ENCODE data around the gene EVL. TPM values are rescaled to one million over a fixed set of nuclear protein-coding genes. Genes with fewer than 3 reads are reported as not detected.
"Not testable (repeated sequence)": the region's sequence is repeated elsewhere in the genome, so short reads cannot be mapped to it uniquely, and the experiment has no call there.

EVL gene
- total RNA-seq, 2 experiments from 2014 or later, result 174 to 180 TPM

DNA sequence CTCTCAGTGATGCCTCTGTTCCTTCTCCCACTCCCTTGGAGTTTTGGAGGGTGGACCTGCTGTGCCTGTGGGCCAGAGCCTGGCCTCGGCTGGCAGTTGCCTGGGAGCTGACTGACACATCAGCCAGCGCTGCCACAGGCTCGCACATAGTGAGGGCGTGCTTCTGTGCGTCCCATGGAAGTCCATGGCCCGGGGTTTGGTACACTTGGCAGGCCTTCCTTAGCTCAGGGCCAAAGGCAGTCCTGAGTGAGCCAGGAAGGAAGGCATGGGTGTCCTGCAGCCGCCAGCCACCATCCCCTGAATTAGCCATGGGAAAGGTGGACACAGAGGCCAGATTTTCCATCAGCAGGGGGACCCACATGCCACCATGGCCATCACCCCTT, 95.3 kb downstream of the EVL start:
- peaks cover 25% of the 10 kb centered on the region for H3K27me3 Mint-ChIP-seq
- H3K9me3 Mint-ChIP-seq, result no peaks in the 10 kb centered on the region
- intact Hi-C loops (cut with micrococcal nuclease), result no loop called here
- H3K36me3 Mint-ChIP-seq, result no peaks in the 10 kb centered on the region
- no peak for DNase-seq
- H3K4me1 Mint-ChIP-seq (ENCODE audit: low read depth), result peaks cover 5% of the 10 kb centered on the region
- H3K27ac Mint-ChIP-seq, result no peak overlapping the region
- POLR2A ChIA-PET, result no interaction called here
- peak overlapping the region; percentile 35 for H3K4me3 Mint-ChIP-seq
- CTCF ChIA-PET, result interaction anchor here (1.4 kb wide), 1 partner anchor 32 kb away, joined by 6 read pairs; no protein-coding TSS in a partner anchor

GRCh38 chr14:100165376-100165775, 100.2 kb downstream of the EVL start:
- H3K36me3 Mint-ChIP-seq, result no peaks in the 10 kb centered on the region
- no peak overlapping the region for H3K27ac Mint-ChIP-seq
- peaks cover 5% of the 10 kb centered on the region for H3K4me1 Mint-ChIP-seq (ENCODE audit: low read depth)
- intact Hi-C loops (cut with micrococcal nuclease), result no loop called here
- no peak for DNase-seq
- CTCF ChIA-PET, result no interaction called here
- POLR2A ChIA-PET, result no interaction called here
- no peak overlapping the region for H3K4me3 Mint-ChIP-seq
- H3K27me3 Mint-ChIP-seq, result peaks cover 10% of the 10 kb centered on the region
- H3K9me3 Mint-ChIP-seq, result no peaks in the 10 kb centered on the region

DNA sequence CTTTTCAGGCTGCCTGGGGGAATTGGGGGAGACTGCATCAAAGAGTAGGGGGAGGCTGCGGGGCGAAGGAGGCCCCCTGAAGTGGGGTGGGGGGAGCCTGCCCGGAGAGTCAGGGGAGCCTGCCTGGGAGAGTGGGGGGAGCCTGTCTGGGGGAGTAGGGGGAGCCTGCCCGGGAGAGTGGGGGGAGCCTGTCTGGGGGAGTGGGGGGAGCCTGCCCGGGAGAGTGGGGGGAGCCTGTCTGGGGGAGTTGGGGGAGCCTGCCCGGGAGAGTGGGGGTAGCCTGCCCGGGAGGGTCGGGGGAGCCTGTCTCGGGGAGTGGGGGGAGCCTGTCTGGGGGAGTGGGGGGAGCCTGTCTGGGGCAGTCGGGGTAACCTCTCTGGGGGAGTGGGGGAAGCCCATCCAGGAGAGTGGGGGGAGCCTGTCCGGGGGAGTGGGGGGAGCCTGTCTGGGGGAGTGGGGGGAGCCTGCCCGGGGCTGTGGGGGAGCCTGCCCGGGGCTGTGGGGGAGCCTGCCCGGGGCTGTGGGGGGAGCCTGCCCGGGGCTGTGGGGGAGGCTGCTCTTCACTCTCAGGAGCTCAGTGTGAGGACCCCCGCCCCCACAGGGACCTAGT, 100.7 kb downstream of the EVL start:
- Mint-ChIP-seq H3K4me3 (peak overlapping the region; percentile 70), H3K36me3 (no peaks in the 10 kb centered on the region), H3K27me3 (peaks cover 15% of the 10 kb centered on the region), H3K27ac (no peak overlapping the region), H3K4me1 (ENCODE audit: low read depth) (peaks cover 5% of the 10 kb centered on the region), H3K9me3 (no peaks in the 10 kb centered on the region)
- POLR2A ChIA-PET, result no interaction called here
- CTCF ChIA-PET, result interaction anchor here (1.2 kb wide), 1 partner anchor 27 kb away, joined by 6 read pairs; no protein-coding TSS in a partner anchor
- intact Hi-C loops (cut with micrococcal nuclease), result no loop called here
- DNase-seq, result no peak

DNA sequence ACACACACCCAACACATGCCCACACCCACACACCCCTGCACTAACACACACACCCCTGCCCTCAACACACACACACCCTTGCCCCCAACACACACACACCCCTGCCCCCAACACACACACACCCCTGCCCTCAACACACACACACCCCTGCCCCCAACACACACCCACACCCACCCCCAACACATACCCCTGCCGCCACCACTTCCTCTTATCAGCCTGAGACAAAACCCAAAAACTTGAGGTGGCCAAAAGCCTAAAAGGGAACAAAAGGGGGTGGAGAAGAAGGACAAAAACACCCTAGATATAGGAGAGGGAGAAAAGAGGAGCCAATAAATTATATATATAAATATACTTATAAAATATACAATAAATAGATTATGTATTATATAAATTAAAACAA, 103.3 kb downstream of the EVL start:
- intact Hi-C loops (cut with micrococcal nuclease), result no loop called here
- ChIA-PET POLR2A (no interaction called here), CTCF (no interaction called here)
- H3K36me3 Mint-ChIP-seq, result no peaks in the 10 kb centered on the region
- H3K27ac Mint-ChIP-seq, result no peak overlapping the region
- no peaks in the 10 kb centered on the region for H3K9me3 Mint-ChIP-seq
- H3K27me3 Mint-ChIP-seq, result peaks cover 16% of the 10 kb centered on the region
- no peak for DNase-seq
- no peak overlapping the region for H3K4me3 Mint-ChIP-seq
- peaks cover 5% of the 10 kb centered on the region for H3K4me1 Mint-ChIP-seq (ENCODE audit: low read depth)

DNA sequence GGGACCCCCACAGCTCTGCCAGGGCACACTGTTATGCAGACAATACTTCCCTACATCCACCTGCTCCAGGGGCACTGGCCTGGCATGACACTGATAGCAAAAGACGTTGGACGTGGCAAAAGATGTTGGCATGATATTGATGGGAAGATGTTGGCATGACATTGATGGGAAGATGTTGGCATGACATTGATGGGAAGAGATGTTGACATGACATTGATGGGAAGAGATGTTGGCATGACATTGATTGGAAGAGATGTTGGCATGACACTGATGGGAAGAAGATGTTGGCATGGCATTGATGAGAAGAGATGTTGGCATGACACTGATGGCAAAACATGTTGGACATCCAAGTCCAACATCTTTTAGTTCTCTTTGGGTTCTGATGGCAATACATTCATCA, 105.7 kb downstream of the EVL start:
- H3K4me1 Mint-ChIP-seq (ENCODE audit: low read depth), result peaks cover 3% of the 10 kb centered on the region
- DNase-seq, result no peak
- H3K9me3 Mint-ChIP-seq, result no peaks in the 10 kb centered on the region
- POLR2A ChIA-PET, result interaction anchor here (0.6 kb wide), 1 partner anchor 14 kb away, joined by 3 read pairs; no protein-coding TSS in a partner anchor
- H3K27me3 Mint-ChIP-seq, result peaks cover 14% of the 10 kb centered on the region
- H3K27ac Mint-ChIP-seq, result no peak overlapping the region
- H3K36me3 Mint-ChIP-seq, result no peaks in the 10 kb centered on the region
- CTCF ChIA-PET, result interaction anchor here (0.8 kb wide), 1 partner anchor 16 kb away, joined by 3 read pairs; no protein-coding TSS in a partner anchor
- intact Hi-C loops (cut with micrococcal nuclease), result no loop called here
- no peak overlapping the region for H3K4me3 Mint-ChIP-seq

- H3K4me3 Mint-ChIP-seq, result no peak overlapping the region
- DNase-seq, result no peak
- ChIA-PET CTCF (interaction anchor here (1.4 to 1.6 kb wide), 2 partner anchors 18 to 20 kb away, joined by 3 to 6 read pairs; no protein-coding TSS in a partner anchor), POLR2A (interaction anchor here (0.6 kb wide), 1 partner anchor 163 kb away, joined by 3 read pairs; no protein-coding TSS in a partner anchor)
- H3K4me1 Mint-ChIP-seq (ENCODE audit: low read depth), result no peaks in the 10 kb centered on the region
- H3K27me3 Mint-ChIP-seq, result peaks cover 9% of the 10 kb centered on the region
- intact Hi-C loops (cut with micrococcal nuclease), result no loop called here
- no peak overlapping the region for H3K27ac Mint-ChIP-seq
- no peaks in the 10 kb centered on the region for H3K9me3 Mint-ChIP-seq
- H3K36me3 Mint-ChIP-seq, result no peaks in the 10 kb centered on the region
Observed at GRCh38 chr14:100172811-100173210, 107.6 kb downstream of the EVL start.

DNA sequence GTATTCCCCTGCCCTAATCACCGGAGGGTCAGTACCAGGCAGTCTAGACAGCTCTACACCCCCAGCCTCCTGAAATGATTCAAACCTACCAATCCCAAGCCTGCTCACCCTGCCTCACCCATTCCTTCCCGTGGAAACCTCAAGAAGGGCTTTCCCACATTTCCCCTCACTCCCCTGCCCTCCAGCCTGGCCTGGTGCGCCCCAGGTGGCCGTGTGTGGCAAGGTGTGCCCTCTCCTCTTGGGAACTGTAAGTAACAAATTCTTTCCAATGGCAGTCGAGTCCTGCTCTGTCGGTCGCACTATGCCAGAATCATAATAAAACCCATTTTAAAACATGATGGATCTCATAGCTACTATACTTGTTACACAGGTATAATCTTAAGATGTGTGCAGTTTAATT, 108.1 kb downstream of the EVL start:
- no peaks in the 10 kb centered on the region for H3K4me1 Mint-ChIP-seq (ENCODE audit: low read depth)
- no peak overlapping the region for H3K27ac Mint-ChIP-seq
- H3K4me3 Mint-ChIP-seq, result no peak overlapping the region
- no peak for DNase-seq
- H3K9me3 Mint-ChIP-seq, result no peaks in the 10 kb centered on the region
- ChIA-PET POLR2A (no interaction called here), CTCF (interaction anchor here (1.4 to 1.6 kb wide), 2 partner anchors 19 to 20 kb away, joined by 3 to 6 read pairs; no protein-coding TSS in a partner anchor)
- intact Hi-C loops (cut with micrococcal nuclease), result no loop called here
- no peaks in the 10 kb centered on the region for H3K36me3 Mint-ChIP-seq
- H3K27me3 Mint-ChIP-seq, result peaks cover 9% of the 10 kb centered on the region

- ChIA-PET CTCF (no interaction called here), POLR2A (no interaction called here)
- no peaks in the 10 kb centered on the region for H3K4me1 Mint-ChIP-seq (ENCODE audit: low read depth)
- H3K36me3 Mint-ChIP-seq, result no peaks in the 10 kb centered on the region
- H3K9me3 Mint-ChIP-seq, result no peaks in the 10 kb centered on the region
- H3K27ac Mint-ChIP-seq, result no peak overlapping the region
- intact Hi-C loops (cut with micrococcal nuclease), result no loop called here
- no peaks in the 10 kb centered on the region for H3K27me3 Mint-ChIP-seq
- H3K4me3 Mint-ChIP-seq, result no peak overlapping the region
- DNase-seq, result no peak
Observed at GRCh38 chr14:100176811-100177327, 111.6 kb downstream of the EVL start.

GRCh38 chr14:100178691-100179090, 113.5 kb downstream of the EVL start:
- intact Hi-C loops (cut with micrococcal nuclease), result no loop called here
- Mint-ChIP-seq H3K4me1 (ENCODE audit: low read depth) (no peaks in the 10 kb centered on the region), H3K27ac (no peak overlapping the region), H3K27me3 (no peaks in the 10 kb centered on the region), H3K9me3 (no peaks in the 10 kb centered on the region), H3K4me3 (no peak overlapping the region), H3K36me3 (no peaks in the 10 kb centered on the region)
- no peak for DNase-seq
- POLR2A ChIA-PET, result interaction anchor here (1.0 kb wide), 1 partner anchor 14 kb away, joined by 3 read pairs; no protein-coding TSS in a partner anchor
- CTCF ChIA-PET, result no interaction called here

DNA sequence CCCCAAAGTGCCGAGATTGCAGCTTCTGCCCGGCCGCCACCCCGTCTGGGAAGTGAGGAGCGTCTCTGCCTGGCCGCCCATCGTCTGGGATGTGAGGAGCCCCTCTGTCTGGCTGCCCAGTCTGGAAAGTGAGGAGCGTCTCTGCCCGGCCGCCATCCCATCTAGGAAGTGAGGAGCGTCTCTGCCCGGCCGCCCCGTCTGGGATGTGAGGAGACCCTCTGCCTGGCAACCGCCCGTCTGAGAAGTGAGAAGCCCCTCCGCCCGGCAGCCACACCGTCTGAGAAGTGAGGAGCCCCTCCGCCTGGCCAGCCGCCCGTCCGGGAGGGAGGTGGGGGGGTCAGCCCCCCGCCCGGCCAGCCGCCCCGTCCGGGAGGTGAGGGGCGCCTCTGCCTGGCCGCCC, 115.4 kb downstream of the EVL start:
- intact Hi-C loops (cut with micrococcal nuclease); POLR2A ChIA-PET; H3K4me1 Mint-ChIP-seq (ENCODE audit: low read depth); H3K4me3 Mint-ChIP-seq; DNase-seq; H3K36me3 Mint-ChIP-seq; H3K9me3 Mint-ChIP-seq; H3K27ac Mint-ChIP-seq; H3K27me3 Mint-ChIP-seq; CTCF ChIA-PET: not testable (repeated sequence)

DNA sequence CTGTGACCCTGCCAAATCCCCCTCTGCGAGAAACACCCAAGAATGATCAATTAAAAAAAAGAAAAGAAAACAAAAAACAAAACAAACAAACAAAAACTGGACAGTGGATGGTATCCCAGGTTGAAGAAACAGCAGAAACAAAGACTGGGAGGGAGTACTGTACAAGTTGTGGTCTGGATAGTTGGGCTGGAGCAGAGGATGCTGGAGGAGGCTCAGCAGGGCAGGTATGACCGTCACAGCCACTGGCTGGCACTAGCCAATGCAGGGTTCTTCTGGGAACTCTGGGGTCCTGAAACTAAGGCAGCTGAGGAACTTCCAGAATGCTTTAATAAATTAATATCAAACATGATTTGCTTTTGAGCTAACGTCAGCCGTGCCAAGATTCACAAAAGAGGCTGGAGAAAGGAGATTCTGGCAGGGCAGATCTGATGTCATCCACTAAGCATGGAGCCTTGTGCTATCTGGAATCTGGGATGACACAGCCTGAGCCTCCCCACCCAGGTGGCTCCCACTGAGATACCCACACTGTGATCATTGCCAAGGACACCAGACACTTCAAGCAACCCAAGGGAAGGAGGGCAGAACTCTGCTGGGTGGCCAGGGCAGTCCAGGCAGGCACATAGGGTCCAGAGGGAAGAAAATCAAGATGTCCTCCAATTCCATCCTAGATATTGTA, 116.8 kb downstream of the EVL start:
- H3K27me3 Mint-ChIP-seq; H3K27ac Mint-ChIP-seq; intact Hi-C loops (cut with micrococcal nuclease); H3K9me3 Mint-ChIP-seq; H3K36me3 Mint-ChIP-seq; H3K4me1 Mint-ChIP-seq (ENCODE audit: low read depth); H3K4me3 Mint-ChIP-seq; DNase-seq; POLR2A ChIA-PET; CTCF ChIA-PET: not testable (repeated sequence)

DNA sequence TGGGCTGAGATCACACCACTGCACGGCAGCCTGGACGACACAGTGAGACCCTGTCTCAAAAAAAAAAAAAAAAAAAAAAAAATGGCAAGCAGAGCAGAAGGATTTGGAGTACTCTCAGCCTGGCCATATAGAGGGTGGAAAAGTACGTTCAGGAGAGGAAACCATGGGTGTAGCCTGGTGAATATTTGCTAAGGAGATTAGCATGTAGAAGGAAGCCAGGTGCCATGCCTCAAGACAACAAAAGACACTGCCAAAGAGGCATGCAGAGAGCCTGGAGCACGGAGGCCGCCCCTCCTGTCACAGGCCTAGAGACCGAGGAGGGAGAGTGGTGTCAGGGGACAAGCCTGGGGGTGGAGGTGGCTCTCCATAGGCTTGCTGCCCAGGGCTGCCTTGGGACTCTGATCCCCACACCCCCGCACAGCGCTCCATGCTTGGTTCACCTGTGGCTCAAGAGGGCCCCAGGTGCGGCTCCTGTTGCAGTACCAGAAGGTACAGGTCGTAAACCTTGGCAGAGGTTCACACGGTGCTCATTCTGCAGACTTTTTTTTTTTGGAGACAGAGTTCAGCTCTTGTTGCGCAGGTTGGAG, 122.1 kb downstream of the EVL start:
- POLR2A ChIA-PET, result interaction anchor here (0.7 kb wide), 1 partner anchor 29 kb away, joined by 3 read pairs; no protein-coding TSS in a partner anchor
- intact Hi-C loops (cut with micrococcal nuclease), result no loop called here
- Mint-ChIP-seq H3K9me3 (no peaks in the 10 kb centered on the region), H3K4me1 (ENCODE audit: low read depth) (no peaks in the 10 kb centered on the region), H3K4me3 (no peak overlapping the region), H3K27ac (no peak overlapping the region), H3K36me3 (no peaks in the 10 kb centered on the region), H3K27me3 (no peaks in the 10 kb centered on the region)
- CTCF ChIA-PET, result interaction anchor here (0.5 to 0.6 kb wide), 2 partner anchors 78 to 288 kb away, joined by 3 read pairs; no protein-coding TSS in a partner anchor
- DNase-seq, result no peak
